GM21528 (cell line): ENCODE measurements around the gene TMEM41B.
A peak's percentile ranks its signal among the peaks of the same experiment; 100 is the strongest.

Experiments used
- ATAC-seq: cut with Tn5 transposase; IDR thresholded peaks from one replicate; pipeline ENCODE4 v1.9.1; 2021; ENCODE audit warnings: mild to moderate bottlenecking, moderate library complexity; ENCODE audit not compliant: unreplicated experiment, low FRiP score

The TMEM41B gene

DNA sequence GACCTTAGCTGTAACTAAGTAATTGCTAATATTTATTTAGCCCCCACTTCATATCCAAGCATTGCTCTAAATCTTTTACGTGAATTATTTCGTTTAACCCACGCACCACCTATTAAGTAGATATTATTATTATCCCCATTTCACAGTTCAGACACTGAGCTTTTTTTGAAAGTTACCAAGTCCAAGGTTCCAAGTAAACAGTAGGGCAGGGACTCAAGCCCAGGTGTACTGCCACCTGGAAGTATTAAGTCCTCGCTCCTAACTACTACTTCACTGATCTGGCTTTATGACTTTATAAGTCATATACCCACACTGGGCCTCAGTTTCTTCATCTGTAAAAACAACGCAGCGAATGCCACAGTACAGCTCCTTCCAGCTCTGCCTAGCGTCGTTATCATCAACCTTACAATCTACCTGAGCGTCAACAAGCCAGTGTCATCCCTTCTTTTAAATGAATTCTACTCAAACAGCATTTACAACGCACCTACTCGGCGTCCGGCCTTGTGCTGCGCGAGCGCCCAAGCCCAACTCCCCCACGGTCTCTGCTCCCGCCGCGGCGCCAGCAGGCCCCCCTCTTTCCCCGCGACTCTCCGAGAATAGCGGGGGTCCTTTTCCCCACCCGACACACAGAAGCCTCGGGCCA, 624 bp downstream of the TMEM41B start:
- ATAC-seq = peak; percentile 39

DNA sequence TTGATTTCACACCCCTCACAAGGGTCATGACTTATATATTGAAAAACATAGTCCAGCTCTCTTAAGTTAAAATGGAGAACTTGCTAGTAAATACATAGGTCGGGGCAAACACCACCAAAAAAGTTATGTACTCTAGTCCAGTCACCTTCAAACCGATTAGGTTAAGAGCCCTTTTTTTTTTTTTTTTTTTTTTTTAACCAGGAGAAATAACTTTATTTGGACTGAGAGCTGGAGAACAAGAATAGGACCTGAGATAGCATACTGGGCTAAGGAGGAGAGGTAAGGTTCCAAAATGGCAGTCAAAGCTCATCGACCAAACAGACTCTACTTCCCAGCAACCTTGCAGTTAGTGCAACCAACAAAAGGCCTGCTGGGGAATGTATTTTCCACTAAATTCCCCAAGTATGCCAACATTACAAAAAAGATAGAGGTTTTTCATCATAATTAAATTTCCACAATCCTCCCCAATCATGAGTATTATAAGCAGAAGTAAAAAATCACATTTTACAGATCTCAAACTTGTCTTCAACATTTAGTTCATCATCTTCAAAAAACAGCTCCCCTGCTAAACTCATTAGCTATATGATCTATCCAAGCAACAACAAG, 3.8 kb downstream of the TMEM41B start:
- no peak for ATAC-seq

DNA sequence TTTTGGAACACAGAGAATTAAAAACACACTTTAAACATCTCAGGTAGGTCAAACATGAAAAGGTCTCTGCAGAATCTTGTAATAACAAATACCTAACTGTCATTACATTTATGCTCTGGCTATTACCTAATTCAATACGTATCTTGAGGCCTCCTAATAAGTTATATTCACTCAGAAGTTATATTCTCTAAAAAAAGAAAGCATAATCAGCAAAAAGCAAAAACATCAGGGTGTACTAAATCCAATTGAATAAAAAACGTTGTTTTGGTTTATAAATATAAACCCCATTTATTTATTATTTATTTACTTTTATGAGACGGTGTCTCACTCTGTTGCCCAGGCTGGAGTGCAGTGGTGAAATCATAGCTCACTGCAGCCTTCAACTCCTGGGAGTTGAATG, 10.2 kb downstream of the TMEM41B start:
- ATAC-seq = no peak

DNA sequence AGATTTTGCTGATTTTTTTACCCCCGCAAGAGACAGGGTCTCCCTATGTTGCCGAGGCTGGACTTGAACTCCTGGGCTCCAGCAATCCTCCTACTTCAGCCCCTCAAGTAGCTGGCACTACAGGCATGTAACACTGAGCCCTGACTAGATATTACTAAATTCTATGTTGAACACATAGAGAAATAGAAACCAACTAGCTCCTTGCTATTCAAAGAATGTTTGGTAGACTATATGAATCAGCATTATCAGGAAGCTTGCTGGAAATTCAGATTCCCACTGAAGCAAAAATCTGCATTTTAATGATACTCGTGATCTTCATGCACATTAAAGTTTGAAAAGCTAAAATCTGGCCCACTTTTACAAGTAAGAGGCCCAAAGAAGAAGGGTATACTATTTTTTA, 11.9 kb downstream of the TMEM41B start:
- no peak for ATAC-seq

DNA sequence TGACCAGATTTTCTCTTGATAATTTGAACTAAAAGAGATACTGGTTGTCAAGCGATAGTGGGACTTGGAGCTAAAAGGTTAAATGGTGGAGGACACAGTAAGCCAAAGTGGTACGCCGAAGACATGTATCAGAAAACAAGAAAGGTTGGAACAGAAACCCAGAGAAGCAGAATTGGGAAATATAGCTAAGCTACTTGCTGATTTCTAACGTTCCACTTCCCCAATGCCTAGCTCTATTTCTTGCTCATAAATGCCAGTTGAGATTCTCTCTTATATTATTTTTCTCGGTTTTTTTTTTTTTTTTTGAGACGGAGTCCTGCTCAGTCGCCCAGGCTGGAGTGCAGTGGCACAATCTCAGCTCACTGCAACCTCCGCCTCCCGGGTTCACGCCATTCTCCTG, 12.7 kb downstream of the TMEM41B start:
- ATAC-seq = no peak

DNA sequence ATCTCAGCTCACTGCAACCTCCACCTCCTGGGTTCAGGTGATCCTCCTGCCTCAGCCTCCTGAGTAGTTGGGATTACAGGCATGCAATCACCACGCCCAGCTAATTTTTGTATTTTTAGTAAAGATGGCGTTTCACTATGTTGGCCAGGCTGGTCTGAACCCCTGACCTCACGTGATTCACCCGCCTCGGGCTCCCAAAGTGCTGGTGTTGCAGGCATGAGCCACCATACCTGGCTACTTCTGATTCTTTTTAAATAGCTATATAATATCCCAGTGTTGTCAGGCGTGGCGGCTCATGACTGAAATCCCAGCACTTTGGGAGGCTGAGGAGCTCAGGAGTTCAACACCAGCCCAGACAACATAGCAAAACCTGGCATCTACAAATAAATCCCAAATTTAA, 20.7 kb downstream of the TMEM41B start:
- no peak for ATAC-seq

DNA sequence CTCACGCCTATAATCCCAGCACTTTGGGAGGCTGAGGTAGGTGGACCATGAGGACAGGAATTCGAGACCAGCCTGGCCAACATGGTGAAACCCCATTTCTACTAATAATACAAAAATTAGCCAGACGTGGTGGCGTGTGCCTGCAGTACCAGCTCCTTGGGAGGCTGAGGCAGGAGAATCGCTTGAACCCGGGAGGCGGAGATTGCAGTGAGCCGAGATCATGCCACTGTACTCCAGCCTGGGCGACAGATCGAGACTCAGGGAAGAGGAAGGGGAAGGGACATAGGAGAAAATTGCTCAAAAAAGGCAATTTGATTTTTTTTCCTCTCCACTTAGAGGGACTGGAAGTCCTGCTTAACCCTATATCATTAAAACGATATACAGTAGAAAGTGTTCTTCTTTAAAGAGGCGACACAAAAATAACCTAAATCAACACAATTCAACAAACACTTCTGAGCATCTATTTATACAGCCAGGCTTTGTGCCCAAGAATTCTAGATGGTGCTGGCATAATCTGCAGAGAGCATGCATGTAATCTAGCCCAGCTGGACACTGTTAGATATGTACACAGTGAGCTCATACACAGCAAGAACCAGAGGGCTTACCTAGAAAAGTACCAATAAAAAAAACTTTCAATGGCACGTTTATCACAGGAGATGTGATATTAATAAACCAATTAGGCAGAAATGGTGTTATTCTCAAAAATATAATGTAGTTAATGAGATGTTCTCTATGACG, 28.4 kb downstream of the TMEM41B start:
- ATAC-seq = no peak

DNA sequence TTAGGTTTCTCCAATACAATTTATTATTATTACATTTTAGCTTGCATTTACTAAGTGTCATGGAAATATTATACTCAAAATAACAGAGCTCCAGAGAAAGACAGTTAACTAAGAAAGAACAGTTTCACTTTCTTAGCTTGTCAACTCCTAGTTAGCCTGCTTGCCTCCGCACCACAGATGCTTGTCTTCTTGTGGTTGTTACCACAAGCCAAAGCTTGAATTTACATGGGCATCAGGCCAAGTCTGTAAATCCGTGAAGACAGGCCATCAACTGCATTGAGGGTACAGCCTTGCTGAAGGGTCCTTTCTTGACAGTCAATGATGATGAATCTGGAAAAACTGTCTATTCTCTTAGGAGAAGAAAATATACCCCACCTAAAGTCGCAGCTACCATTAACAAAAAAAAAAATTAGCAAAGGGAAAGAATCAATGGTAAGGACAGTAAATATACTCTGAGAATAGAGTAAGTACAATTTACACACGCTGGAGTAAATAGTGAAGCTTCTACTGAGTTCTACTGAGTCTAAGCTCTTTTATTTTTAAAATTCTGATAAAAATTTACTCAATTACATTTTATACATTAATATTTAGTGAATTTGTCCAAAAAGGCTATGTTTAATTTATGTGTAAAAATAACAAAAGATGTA, 33.6 kb downstream of the TMEM41B start:
- ATAC-seq = no peak

DNA sequence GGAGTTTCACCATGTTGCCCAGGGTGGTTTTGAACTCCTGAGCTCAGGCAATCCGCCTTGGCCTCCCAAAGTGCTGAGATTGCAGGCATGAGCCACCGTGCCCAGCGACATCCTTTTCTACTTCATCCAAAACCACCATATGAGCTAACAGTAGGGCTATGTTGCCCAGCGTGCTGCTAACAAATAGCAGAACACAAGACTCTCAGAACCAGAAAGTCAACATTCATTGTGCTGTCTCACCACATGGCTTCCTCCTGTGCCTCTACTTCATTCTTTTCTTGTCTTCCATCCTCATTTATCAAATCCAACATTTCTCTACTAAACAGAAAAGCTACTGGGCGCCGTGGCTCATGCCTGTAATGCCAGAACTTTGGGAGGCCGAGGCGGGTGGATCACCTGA, 37.2 kb downstream of the TMEM41B start:
- ATAC-seq = no peak

DNA sequence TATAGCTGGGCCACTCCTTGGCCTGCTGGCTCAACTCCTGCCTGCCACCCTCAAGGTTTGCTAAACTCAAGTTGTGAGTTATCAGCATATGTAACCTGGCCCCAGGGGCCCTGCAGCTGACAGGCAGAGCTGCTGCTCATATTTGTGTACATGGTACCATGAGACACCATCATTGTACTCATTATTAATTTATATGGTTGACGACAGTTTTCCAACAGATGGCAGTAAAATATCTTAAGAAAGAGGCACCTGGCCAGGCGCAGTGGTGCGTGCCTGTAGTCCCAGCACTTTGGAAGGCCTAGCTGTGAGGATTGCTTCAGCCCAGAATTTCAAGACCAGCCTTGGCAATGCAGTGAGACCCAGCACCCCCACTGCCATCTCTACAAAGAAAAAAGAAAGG, 37.8 kb downstream of the TMEM41B start:
- ATAC-seq = no peak

DNA sequence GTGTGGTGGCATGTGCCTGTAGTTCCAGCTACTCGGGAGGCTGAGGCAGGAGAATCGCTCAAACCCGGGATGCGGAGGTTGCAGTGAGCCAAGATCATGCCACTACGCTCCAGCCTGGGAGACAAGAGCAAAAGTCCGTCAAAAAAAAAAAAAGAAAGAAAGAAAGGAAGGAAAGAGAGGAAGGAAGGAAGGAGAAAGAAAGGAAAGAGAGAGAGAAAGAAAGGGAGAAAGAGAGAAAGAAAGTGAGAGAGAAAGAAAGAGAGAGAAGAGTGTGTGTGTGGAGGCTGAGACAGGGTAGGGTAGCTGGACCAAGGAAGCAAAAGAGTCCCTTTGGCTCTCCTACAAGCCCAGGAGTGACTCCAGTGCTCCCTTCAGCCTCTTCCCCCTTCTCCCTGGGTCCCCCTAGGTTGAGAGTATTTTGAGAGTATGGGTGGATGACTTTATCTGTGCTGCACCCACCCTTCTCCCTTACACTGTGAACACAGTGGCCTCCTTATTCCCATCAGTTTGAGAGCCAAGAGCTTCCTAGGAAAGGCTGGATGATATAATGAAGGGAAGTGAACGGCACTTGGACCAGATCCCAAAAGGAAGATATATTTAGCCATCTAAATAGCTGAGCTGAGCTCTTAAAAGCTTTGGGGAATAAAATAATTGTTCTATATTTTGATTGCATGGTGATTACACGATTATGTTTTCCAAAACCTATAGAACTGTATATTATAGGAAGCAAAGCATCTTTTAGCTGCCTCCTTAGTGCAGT, 39.7 kb downstream of the TMEM41B start:
- no peak for ATAC-seq

DNA sequence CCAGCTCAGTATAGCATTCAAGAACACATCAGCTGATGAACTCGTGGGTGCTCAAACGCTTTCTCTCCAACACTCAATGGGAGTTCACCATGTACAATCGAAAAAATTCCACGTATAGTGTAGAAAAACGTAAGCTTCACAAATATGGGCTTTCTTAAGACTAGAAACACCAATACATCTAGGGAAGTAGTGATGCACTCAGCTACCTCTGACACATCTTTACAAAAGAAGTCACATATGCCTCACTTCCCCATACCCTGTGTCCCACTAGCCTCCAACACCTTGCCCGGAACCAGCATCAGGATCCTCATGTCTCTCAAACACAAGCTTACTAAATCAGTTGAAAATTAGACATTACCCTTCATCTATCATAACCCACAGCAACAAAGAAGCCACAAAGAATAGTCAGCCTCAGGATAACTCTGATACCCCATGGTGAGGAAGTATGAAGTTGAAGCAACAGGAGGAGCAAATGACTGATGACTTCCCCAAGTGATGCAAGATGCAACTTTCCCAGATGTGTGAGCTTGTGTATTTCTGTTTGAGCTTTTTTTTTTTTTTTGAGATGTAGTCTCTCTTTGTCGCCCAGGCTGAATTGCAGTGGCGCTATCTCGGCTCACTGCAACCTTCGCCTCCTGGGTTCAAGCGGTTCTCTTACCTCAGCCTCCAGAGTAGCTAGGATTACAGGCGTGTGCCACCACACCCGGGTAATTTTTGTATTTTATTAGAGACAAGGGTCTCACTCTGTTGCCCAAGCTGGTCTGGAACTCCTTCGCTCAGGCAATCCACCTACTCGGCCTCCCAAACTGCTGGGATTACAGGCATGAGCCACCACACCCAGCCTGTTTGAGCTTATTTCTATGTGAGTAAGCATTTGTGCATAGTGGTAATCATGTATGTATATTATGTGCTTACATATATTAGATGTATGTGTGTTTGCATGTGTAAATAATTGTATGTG, 40.7 kb downstream of the TMEM41B start:
- ATAC-seq = no peak

DNA sequence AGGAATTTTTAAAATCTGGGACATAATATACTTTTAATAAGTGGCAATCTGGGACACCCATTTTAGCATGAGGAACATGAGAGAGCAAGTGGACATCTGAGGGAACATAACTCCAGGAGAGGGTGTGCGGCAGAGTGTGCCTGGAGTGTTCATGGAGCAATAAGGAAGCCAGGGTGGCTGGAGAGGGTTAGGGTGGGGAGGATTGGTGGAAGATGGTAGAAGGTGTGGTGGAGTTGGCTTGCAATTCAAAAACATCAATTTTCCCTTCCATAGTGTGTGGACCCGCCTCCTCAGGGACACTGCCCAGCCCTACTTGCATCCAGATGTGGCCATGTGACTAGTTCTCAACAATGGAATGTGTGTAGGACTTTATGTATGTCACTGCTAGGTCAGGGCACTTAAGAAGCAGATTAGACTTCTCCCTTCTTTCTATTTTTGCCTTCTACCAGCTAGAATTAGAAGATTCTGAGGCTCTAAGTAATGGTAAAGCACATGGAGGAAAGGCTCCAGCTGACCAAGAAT, 44.8 kb downstream of the TMEM41B start:
- ATAC-seq = no peak

DNA sequence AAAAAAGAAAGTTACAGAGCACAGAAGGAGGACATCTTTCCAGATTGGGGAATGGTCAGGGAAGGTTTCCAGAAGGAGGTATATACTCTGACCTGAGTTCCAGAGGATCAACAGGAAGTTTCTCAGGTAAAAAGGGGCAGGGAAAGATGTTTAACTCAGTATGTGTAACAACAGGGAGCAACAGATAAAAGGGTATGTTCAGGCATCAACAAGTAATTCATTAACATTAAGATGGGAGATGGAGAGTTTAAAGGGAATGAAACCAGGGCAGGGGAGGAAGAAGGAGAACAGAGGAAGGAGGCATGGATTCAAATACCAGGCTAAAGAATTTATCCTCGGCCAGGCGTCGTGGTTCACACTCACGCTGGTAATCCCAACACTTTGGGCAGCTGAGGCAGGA, 46.7 kb downstream of the TMEM41B start:
- no peak for ATAC-seq

DNA sequence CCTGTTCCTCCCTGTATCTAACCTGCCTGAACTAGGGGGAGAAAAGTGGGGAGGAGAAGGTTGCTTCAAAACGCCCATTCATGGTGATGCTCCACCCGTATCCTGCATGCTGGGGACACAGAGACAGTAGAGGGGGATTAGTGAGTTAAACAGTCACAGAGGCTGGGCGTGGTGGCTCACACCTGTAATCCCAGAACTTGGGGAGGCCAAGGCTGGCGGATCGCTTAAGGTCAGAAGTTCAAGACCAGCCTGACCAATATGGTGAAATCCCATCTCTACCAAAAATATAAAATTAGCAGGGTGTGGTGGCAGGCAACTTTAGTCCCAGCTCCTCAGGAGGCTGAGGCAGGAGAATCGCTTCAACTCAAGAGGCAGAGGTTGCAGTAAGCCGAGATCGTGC, 47.5 kb downstream of the TMEM41B start:
- no peak for ATAC-seq

DNA sequence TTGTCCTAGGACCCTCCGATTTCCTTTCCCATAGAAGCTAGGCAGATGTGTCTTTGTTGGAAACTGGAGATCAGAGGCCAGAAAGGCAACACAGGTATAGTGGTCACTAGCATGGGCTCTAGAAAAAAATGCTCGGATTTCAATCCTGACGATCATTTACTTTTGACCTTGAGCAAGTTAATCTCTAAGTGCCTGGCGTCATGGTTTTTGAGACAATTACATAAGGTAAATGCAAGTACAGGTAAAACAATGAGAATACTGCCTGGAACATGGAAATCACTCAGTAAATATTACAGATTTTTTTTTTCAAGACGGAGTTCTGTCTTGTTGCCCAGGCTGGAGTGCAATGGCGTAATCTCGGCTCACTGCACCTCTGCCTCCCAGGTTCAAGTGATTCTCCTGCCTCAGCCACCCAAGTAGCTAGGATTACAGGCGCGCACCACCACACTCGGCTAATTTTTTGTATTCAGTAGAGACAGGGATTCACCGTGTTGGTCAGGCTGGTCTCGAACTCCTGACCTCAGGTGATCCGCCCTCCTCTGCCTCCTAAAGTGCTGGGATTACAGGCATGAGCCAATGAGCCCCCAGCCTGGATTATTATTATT, 48.2 kb downstream of the TMEM41B start:
- ATAC-seq = no peak

DNA sequence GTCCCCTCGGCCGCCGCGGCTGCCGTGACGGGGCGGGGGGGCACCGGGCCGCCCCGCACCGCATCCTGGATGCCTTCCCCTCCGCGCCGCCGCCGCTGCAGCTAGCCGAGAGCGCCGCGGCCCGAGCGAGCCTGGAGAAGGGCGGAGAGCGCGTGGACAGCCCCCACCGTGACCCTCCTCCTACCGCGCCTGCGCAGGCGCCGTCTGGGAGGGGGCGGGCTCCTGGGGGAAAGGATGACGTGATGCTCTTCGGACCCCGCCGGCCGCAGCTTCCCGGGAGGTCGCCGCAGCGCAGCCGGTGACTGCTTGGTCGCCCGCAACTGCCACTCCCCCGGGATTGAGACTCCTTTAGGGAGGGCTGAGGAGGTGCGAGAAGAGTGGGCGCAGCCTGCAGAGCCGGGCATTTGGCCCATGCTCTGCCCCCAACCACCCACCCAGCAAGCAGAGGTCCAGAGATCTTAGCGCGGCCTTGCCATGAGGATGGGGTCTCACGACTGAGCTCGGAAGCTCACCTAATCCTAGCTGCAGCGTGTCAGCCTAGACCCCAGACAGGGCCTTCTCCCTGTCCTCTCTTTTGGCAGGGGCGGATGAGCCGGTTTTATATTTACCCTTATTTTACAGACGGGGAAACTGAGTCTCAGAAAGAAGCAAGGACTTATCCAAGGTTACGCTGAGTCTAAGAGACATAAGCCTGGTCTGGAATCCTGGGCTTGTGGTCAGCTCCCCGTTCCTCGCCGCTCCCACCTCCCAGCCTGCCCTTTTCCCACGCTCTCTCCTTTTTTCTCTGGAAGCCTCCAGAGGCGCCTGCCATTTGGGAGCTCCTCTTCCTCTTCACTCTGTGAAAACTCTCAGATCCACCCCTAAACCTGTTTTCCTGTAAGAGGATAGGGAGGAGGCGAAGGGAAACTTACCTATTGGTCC, 48.9 kb downstream of the TMEM41B start, which contains the start of gene DENND5A:
Gene DENND5A (minus strand): TSS at position 140 of the 921 bp plus-strand sequence. CDS start 281 bp downstream, outside the sequence.
- ATAC-seq = peak; percentile 42
